HCT116 (cell line): ENCODE measurements around the gene WWOX. TPM values are rescaled to one million over a fixed set of nuclear protein-coding genes. Genes with fewer than 3 reads are reported as not detected.
A peak's percentile ranks its signal among the peaks of the same experiment; 100 is the strongest.

Experiments used
- ATAC-seq: fragments of 200-7000 bp; cut with Tn5 transposase; 2 replicates; pipeline ENCODE4 v1.9.1; 2020; ENCODE audit warnings: mild to moderate bottlenecking, moderate library complexity
- BruUV-seq: library from RNA; stranded (reverse); fragments of 400-500 nt; replicated peaks from 2 replicates; lab custom pipeline; 2021; lab: Mats Ljungman, UMichigan
- CTCF ChIA-PET: fragments of 300-600 bp; sonication (Branson Sonifier 250); formaldehyde crosslinking; loops from one replicate; lab custom pipeline; 2021; ENCODE audit warnings: antibody characterized with exemption; lab: Charles Lee
- POLR2A ChIA-PET: fragments of 300-600, 350-600 bp; sonication (Branson Sonifier 250); formaldehyde crosslinking; loops from one replicate; lab custom pipeline; 2021; ENCODE audit warnings: antibody characterized with exemption; lab: Charles Lee
- RAD21 ChIA-PET, 2 experiments: fragments of 300-600 bp; sonication (Branson Sonifier 250); formaldehyde crosslinking; loops; one replicate each; lab custom pipeline; 2023; ENCODE audit warnings: low total read pairs in 2 of 2; ENCODE audit not compliant: uncharacterized antibody in 2 of 2, unreplicated experiment in 2 of 2, low non-redundant PET in 1 of 2; lab: Charles Lee
- DNase-seq: peaks from one replicate; pipeline ENCODE4 v3.0.0-alpha.2; 2010; ENCODE audit warnings: low read depth, low spot score
- H2AFZ ChIP-seq: fragments of 200-600 bp; shearing (Covaris generic), sonication (generic); 2 replicates; pipeline ENCODE4 v1.6.1; 2017; ENCODE audit warnings: low read depth, mixed run types, mixed read lengths, antibody characterized with exemption, low read length; ENCODE audit not compliant: poor library complexity, severe bottlenecking
- H3K27ac ChIP-seq: 2 replicates; pipeline ENCODE4 v1.5.1; 2012; ENCODE audit warnings: low read depth, low read length
- H3K27me3 ChIP-seq: fragments of 200-600 bp; sonication (generic); 2 replicates; pipeline ENCODE4 v1.6.1; 2016; ENCODE audit warnings: mixed run types, low read length, mixed read lengths; ENCODE audit not compliant: insufficient read depth
- H3K36me3 ChIP-seq, 2 experiments: fragments of 200-500 bp in 1 of 2; fragments of 200-600 bp in 1 of 2; sonication (Bioruptor generic) in 1 of 2; sonication (generic) in 1 of 2; 2 replicates each; pipeline versions ENCODE4 v1.5.1 to v1.6.1; 2014 to 2016; ENCODE audit warnings: low read length in 2 of 2, inconsistent platforms in 1 of 2, mixed read lengths in 1 of 2, mixed run types in 1 of 2; ENCODE audit not compliant: insufficient read depth in 2 of 2, control insufficient read depth in 1 of 2
- H3K4me1 ChIP-seq, 2 experiments: fragments of 200-600 bp in 1 of 2; sonication (generic) in 1 of 2; 2 replicates each; pipeline versions ENCODE4 v1.5.1 to v1.6.1; 2012 to 2017; ENCODE audit warnings: low read length in 2 of 2, inconsistent platforms in 1 of 2, mild to moderate bottlenecking in 1 of 2, mixed read lengths in 1 of 2, mixed run types in 1 of 2, moderate library complexity in 1 of 2; ENCODE audit not compliant: insufficient read depth in 2 of 2, control insufficient read depth in 1 of 2
- H3K4me2 ChIP-seq: fragments of 200-600 bp; sonication (generic); 2 replicates; pipeline ENCODE4 v1.6.1; 2017; ENCODE audit warnings: mixed run types, low read length, mixed read lengths
- H3K4me3 ChIP-seq, 2 experiments: fragments of 200-600 bp in 1 of 2; sonication (generic) in 1 of 2; replicated peaks in 1 of 2; 2 replicates each; pipeline ENCODE4 v1.5.1; 2011 to 2016; ENCODE audit warnings: low read length in 2 of 2, control low read depth in 1 of 2, low read depth in 1 of 2, mild to moderate bottlenecking in 1 of 2, mixed read lengths in 1 of 2, mixed run types in 1 of 2
- H3K79me2 ChIP-seq: fragments of 200-600 bp; sonication (generic); 2 replicates; pipeline ENCODE4 v1.6.1; 2017; ENCODE audit warnings: mild to moderate bottlenecking, mixed run types, low read length, moderate library complexity, mixed read lengths; ENCODE audit not compliant: insufficient read depth
- H3K9ac ChIP-seq: fragments of 200-600 bp; sonication (generic); 2 replicates; pipeline ENCODE4 v1.6.1; 2016; ENCODE audit warnings: low read length, mixed read lengths
- H3K9me2 ChIP-seq: fragments of 200-600 bp; sonication (generic), shearing (Covaris generic); 2 replicates; pipeline ENCODE4 v1.6.1; 2017; ENCODE audit warnings: mixed run types, mild to moderate bottlenecking, moderate library complexity; ENCODE audit not compliant: insufficient read depth
- H3K9me3 ChIP-seq, 2 experiments: fragments of 200-500 bp in 1 of 2; fragments of 200-600 bp in 1 of 2; sonication (Bioruptor generic) in 1 of 2; sonication (generic) in 1 of 2; 2 replicates each; pipeline ENCODE4 v1.6.1; 2014 to 2017; ENCODE audit warnings: low read length in 2 of 2, mixed read lengths in 2 of 2, inconsistent platforms in 1 of 2, low read depth in 1 of 2, mild to moderate bottlenecking in 1 of 2, mixed run types in 1 of 2, moderate library complexity in 1 of 2; ENCODE audit not compliant: control insufficient read depth in 1 of 2, insufficient read depth in 1 of 2
- H4K20me1 ChIP-seq: fragments of 200-600 bp; sonication (generic), shearing (Covaris generic); 2 replicates; pipeline ENCODE4 v1.6.1; 2017; ENCODE audit warnings: mixed run types, mild to moderate bottlenecking, moderate library complexity; ENCODE audit not compliant: insufficient read depth
- CBX3 ChIP-seq: IDR thresholded peaks from 2 replicates; pipeline ENCODE4 v1.6.1; 2012; ENCODE audit warnings: low read depth
- CEBPB ChIP-seq: IDR thresholded peaks from 2 replicates; pipeline ENCODE4 v1.6.1; 2012; ENCODE audit warnings: low read depth
- EGR1 ChIP-seq: IDR thresholded peaks from 2 replicates; pipeline ENCODE4 v1.6.1; 2012; ENCODE audit warnings: low read depth
- ELF1 ChIP-seq: IDR thresholded peaks from 2 replicates; pipeline ENCODE4 v1.6.1; 2012; ENCODE audit warnings: low read depth, borderline replicate concordance
- EZH2phosphoT487 ChIP-seq: fragments of 200-600 bp; IDR thresholded peaks from 2 replicates; pipeline ENCODE4 v1.6.1; 2018; ENCODE audit warnings: antibody characterized with exemption, borderline replicate concordance
- FOSL1 ChIP-seq: IDR thresholded peaks from 2 replicates; pipeline ENCODE4 v1.6.1; 2012; ENCODE audit warnings: low read depth
- JUND ChIP-seq: IDR thresholded peaks from 2 replicates; pipeline ENCODE4 v1.6.1; 2012
- POLR2AphosphoS5 ChIP-seq: IDR thresholded peaks from 2 replicates; pipeline ENCODE4 v1.6.1; 2011; ENCODE audit warnings: mild to moderate bottlenecking, low read depth, low read length, moderate library complexity
- RAD21 ChIP-seq: IDR thresholded peaks from 2 replicates; pipeline ENCODE4 v1.6.1; 2012; ENCODE audit warnings: low read depth, mild to moderate bottlenecking
- SIN3A ChIP-seq: IDR thresholded peaks from 2 replicates; pipeline ENCODE4 v1.6.1; 2012; ENCODE audit warnings: low read depth
- SRF ChIP-seq: IDR thresholded peaks from 2 replicates; pipeline ENCODE4 v1.6.1; 2012; ENCODE audit warnings: low read depth
- TCF7L2 ChIP-seq: IDR thresholded peaks from 2 replicates; pipeline ENCODE4 v1.7.0; 2011; ENCODE audit warnings: borderline replicate concordance, inconsistent platforms; ENCODE audit not compliant: insufficient read depth, insufficient read length; ENCODE audit errors: extremely low read depth
- YY1 ChIP-seq: IDR thresholded peaks from 2 replicates; pipeline ENCODE4 v1.6.1; 2011; ENCODE audit warnings: low read length, low read depth, moderate library complexity, mild to moderate bottlenecking; ENCODE audit not compliant: insufficient replicate concordance; ENCODE audit errors: extremely low read depth
- ZFX ChIP-seq: fragments of 450-650 bp; IDR thresholded peaks from 2 replicates; pipeline ENCODE4 v1.6.1; 2017
- ZNF274 ChIP-seq: fragments of 200-500 bp; sonication (Bioruptor generic); IDR thresholded peaks from 2 replicates; pipeline ENCODE4 v1.6.1; 2014; ENCODE audit warnings: mild to moderate bottlenecking, low read depth, low read length, inconsistent platforms
- intact Hi-C: fragments of 100-400 bp; cut with micrococcal nuclease; formaldehyde crosslinking; loops from 2 replicates; pipeline ENCODE4 v1.10.0; 2022
- total RNA-seq: library from RNA; stranded (reverse); gene quantifications from one replicate; pipeline ENCODE4 v1.2.1, GENCODE V29; 2021; ENCODE audit not compliant: unreplicated experiment
- TF ChIP-seq, protein P1 (sequence below): IDR thresholded peaks from 2 replicates; pipeline ENCODE4 v1.6.1; 2011; ENCODE audit warnings: mild to moderate bottlenecking, low read length, moderate library complexity; ENCODE audit not compliant: insufficient replicate concordance; ENCODE audit errors: extremely low read depth
- TF ChIP-seq, protein P2 (sequence below): IDR thresholded peaks from 2 replicates; pipeline ENCODE4 v1.6.1; 2012; ENCODE audit warnings: low read depth
- TF ChIP-seq, protein P3 (sequence below), 3 experiments: fragments of 200-600 bp in 1 of 3; sonication (generic) in 1 of 3; IDR thresholded peaks in 2 of 3; conservative IDR thresholded peaks in 1 of 3; 2 replicates each; pipeline ENCODE4 v1.5.1; 2012 to 2017; ENCODE audit warnings: low read depth in 2 of 3, low read length in 2 of 3, antibody characterized with exemption in 1 of 3, borderline replicate concordance in 1 of 3, control low read depth in 1 of 3, mild to moderate bottlenecking in 1 of 3, mixed read lengths in 1 of 3, mixed run types in 1 of 3, moderate library complexity in 1 of 3; ENCODE audit not compliant: insufficient read depth in 1 of 3
- TF ChIP-seq, protein P4 (sequence below): IDR thresholded peaks from 2 replicates; pipeline ENCODE4 v1.6.1; 2012
- TF ChIP-seq, protein P5 (sequence below): IDR thresholded peaks from 2 replicates; pipeline ENCODE4 v1.6.1; 2012

The WWOX gene
- total RNA-seq, 1 experiment from 2014 or later, result 13.7 TPM

DNA sequence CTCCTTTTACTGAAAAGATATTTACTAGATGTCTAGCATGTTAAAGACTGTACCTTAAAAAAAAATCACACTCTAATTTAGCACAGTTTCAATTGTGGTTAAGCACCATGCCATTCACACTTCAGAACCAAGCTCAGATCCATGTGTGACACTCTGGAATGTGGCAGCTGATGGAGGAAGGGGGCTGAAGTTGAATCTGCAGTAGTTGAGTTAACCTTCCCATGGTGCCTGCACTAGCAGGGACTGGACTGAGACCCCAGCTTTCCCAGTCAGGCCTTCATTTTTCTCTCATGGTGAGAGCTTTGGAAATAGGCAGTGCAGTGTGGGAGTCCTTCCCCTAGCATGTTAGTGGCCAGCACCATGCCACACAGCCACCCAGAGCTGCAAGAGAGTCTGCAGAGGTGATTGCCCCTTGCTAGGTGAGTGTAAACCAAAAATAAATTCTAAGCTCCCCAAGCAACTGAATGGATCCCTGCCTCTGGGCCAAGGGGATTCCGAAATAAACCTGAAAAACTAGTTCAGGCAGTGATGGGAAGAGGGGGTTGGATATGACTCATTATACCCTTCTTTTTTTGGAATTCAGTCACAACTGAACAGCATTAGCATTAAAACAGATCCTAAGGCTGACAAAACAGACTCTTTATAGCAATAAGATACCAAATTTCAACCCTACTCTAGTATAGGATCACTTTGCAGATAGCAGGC is 208.5 kb downstream of the WWOX start:
- ATAC-seq, result no peak
- BruUV-seq, result no TSS peak
- TF ChIP-seq JUND (peak; percentile 33; the same call in 1 of the 2 replicates), YY1 (no peak), ELF1 (no peak), ZNF274 (no peak), ZFX (no peak), FOSL1 (peak; percentile 33; the same call in 1 of the 2 replicates), TCF7L2 (no peak), CEBPB (peak; percentile 90), EGR1 (no peak), CBX3 (peak; percentile 31; the same call in 1 of the 2 replicates), SIN3A (no peak), EZH2phosphoT487 (no peak), SRF (no peak), RAD21 (no peak), POLR2AphosphoS5 (no peak)
- TF ChIP-seq, protein P1, sequence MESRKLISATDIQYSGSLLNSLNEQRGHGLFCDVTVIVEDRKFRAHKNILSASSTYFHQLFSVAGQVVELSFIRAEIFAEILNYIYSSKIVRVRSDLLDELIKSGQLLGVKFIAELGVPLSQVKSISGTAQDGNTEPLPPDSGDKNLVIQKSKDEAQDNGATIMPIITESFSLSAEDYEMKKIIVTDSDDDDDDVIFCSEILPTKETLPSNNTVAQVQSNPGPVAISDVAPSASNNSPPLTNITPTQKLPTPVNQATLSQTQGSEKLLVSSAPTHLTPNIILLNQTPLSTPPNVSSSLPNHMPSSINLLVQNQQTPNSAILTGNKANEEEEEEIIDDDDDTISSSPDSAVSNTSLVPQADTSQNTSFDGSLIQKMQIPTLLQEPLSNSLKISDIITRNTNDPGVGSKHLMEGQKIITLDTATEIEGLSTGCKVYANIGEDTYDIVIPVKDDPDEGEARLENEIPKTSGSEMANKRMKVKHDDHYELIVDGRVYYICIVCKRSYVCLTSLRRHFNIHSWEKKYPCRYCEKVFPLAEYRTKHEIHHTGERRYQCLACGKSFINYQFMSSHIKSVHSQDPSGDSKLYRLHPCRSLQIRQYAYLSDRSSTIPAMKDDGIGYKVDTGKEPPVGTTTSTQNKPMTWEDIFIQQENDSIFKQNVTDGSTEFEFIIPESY, result no peak
- TF ChIP-seq, protein P2, sequence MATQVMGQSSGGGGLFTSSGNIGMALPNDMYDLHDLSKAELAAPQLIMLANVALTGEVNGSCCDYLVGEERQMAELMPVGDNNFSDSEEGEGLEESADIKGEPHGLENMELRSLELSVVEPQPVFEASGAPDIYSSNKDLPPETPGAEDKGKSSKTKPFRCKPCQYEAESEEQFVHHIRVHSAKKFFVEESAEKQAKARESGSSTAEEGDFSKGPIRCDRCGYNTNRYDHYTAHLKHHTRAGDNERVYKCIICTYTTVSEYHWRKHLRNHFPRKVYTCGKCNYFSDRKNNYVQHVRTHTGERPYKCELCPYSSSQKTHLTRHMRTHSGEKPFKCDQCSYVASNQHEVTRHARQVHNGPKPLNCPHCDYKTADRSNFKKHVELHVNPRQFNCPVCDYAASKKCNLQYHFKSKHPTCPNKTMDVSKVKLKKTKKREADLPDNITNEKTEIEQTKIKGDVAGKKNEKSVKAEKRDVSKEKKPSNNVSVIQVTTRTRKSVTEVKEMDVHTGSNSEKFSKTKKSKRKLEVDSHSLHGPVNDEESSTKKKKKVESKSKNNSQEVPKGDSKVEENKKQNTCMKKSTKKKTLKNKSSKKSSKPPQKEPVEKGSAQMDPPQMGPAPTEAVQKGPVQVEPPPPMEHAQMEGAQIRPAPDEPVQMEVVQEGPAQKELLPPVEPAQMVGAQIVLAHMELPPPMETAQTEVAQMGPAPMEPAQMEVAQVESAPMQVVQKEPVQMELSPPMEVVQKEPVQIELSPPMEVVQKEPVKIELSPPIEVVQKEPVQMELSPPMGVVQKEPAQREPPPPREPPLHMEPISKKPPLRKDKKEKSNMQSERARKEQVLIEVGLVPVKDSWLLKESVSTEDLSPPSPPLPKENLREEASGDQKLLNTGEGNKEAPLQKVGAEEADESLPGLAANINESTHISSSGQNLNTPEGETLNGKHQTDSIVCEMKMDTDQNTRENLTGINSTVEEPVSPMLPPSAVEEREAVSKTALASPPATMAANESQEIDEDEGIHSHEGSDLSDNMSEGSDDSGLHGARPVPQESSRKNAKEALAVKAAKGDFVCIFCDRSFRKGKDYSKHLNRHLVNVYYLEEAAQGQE, result no peak
- TF ChIP-seq, protein P3, sequence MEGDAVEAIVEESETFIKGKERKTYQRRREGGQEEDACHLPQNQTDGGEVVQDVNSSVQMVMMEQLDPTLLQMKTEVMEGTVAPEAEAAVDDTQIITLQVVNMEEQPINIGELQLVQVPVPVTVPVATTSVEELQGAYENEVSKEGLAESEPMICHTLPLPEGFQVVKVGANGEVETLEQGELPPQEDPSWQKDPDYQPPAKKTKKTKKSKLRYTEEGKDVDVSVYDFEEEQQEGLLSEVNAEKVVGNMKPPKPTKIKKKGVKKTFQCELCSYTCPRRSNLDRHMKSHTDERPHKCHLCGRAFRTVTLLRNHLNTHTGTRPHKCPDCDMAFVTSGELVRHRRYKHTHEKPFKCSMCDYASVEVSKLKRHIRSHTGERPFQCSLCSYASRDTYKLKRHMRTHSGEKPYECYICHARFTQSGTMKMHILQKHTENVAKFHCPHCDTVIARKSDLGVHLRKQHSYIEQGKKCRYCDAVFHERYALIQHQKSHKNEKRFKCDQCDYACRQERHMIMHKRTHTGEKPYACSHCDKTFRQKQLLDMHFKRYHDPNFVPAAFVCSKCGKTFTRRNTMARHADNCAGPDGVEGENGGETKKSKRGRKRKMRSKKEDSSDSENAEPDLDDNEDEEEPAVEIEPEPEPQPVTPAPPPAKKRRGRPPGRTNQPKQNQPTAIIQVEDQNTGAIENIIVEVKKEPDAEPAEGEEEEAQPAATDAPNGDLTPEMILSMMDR (IDR thresholded peaks at IDR 0.05 in 2 of 3, conservative IDR thresholded peaks at IDR 0.05 in 1 of 3; ENCODE audit: borderline replicate concordance in 1 of 3, insufficient read depth in 1 of 3, low read depth in 2 of 3, low read length in 2 of 3), result no peak
- TF ChIP-seq, protein P4, sequence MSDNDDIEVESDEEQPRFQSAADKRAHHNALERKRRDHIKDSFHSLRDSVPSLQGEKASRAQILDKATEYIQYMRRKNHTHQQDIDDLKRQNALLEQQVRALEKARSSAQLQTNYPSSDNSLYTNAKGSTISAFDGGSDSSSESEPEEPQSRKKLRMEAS, result no peak
- TF ChIP-seq, protein P5, sequence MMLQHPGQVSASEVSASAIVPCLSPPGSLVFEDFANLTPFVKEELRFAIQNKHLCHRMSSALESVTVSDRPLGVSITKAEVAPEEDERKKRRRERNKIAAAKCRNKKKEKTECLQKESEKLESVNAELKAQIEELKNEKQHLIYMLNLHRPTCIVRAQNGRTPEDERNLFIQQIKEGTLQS, result no peak

More for the DNA sequence above, 208.5 kb downstream of the WWOX start:
- H3K27ac ChIP-seq, result no peak overlapping the region
- H3K4me1 ChIP-seq, result peaks cover 5 to 12% of the 10 kb centered on the region in 2 experiments; a peak in 3 of 4 replicates
- ChIA-PET RAD21 (no interaction called here), POLR2A (no interaction called here), CTCF (no interaction called here)
- H4K20me1 ChIP-seq, result no peaks in the 10 kb centered on the region
- H3K27me3 ChIP-seq, result no peaks in the 10 kb centered on the region
- H3K9me2 ChIP-seq, result no peaks in the 10 kb centered on the region
- H3K4me2 ChIP-seq, result peak overlapping the region; percentile 49
- intact Hi-C loops, result no loop called here
- H3K9ac ChIP-seq, result no peak overlapping the region
- no peak overlapping the region for H3K4me3 ChIP-seq
- H3K36me3 ChIP-seq, result no peaks in the 10 kb centered on the region
- H3K79me2 ChIP-seq, result no peaks in the 10 kb centered on the region
- no peak overlapping the region for H2AFZ ChIP-seq
- DNase-seq, result peak; percentile 1
- no peaks in the 10 kb centered on the region for H3K9me3 ChIP-seq
